Choroid plexus epithelial cell (primary cell): ENCODE measurements around the gene CNNM3.

Source experiments
- DNase-seq: peaks from one replicate; pipeline ENCODE4 v3.0.0-alpha.2; 2010; ENCODE audit warnings: low read depth
- H3K4me3 ChIP-seq: 2 replicates; pipeline ENCODE4 v1.5.1; 2011; ENCODE audit warnings: low read depth, mild to moderate bottlenecking, control low read depth, low read length, moderate library complexity
- TF ChIP-seq, protein P1 (sequence below): conservative IDR thresholded peaks from 2 replicates; pipeline ENCODE4 v1.5.1; 2011; ENCODE audit warnings: low read depth, mild to moderate bottlenecking, control low read depth, inconsistent platforms, low read length, moderate library complexity

The CNNM3 gene

DNA sequence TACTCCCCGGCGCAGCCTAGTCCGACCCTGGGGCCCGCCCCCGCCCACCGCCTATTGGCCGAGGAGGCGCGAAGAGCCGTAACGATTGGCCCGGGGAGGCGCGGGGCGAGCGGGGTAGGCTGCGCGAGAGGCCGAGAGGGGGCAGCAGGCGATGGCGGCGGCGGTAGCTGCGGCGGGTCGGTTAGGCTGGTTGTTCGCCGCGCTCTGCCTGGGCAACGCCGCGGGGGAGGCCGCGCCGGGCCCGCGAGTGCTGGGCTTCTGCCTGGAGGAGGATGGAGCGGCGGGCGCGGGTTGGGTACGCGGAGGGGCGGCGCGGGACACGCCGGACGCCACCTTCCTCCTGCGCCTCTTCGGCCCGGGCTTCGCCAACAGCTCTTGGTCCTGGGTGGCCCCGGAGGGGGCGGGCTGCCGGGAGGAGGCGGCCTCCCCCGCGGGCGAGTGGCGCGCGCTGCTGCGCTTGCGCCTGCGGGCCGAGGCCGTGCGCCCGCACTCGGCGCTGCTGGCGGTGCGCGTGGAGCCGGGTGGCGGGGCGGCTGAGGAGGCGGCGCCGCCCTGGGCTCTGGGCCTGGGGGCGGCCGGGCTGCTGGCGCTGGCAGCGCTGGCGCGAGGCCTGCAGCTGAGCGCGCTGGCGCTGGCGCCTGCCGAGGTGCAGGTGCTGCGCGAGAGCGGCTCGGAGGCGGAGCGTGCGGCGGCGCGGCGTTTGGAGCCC is at the start of gene CNNM3:
Gene CNNM3, plus strand, starts transcription at position 142 of the 709 bp plus-strand sequence. Its CDS starts 10 bp downstream, at position 152.
- H3K4me3 ChIP-seq, result peak within 1 kb of the TSS; percentile 70
- DNase-seq, result peak; percentile 94
- TF ChIP-seq, protein P1, sequence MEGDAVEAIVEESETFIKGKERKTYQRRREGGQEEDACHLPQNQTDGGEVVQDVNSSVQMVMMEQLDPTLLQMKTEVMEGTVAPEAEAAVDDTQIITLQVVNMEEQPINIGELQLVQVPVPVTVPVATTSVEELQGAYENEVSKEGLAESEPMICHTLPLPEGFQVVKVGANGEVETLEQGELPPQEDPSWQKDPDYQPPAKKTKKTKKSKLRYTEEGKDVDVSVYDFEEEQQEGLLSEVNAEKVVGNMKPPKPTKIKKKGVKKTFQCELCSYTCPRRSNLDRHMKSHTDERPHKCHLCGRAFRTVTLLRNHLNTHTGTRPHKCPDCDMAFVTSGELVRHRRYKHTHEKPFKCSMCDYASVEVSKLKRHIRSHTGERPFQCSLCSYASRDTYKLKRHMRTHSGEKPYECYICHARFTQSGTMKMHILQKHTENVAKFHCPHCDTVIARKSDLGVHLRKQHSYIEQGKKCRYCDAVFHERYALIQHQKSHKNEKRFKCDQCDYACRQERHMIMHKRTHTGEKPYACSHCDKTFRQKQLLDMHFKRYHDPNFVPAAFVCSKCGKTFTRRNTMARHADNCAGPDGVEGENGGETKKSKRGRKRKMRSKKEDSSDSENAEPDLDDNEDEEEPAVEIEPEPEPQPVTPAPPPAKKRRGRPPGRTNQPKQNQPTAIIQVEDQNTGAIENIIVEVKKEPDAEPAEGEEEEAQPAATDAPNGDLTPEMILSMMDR, result peak; percentile 49

DNA sequence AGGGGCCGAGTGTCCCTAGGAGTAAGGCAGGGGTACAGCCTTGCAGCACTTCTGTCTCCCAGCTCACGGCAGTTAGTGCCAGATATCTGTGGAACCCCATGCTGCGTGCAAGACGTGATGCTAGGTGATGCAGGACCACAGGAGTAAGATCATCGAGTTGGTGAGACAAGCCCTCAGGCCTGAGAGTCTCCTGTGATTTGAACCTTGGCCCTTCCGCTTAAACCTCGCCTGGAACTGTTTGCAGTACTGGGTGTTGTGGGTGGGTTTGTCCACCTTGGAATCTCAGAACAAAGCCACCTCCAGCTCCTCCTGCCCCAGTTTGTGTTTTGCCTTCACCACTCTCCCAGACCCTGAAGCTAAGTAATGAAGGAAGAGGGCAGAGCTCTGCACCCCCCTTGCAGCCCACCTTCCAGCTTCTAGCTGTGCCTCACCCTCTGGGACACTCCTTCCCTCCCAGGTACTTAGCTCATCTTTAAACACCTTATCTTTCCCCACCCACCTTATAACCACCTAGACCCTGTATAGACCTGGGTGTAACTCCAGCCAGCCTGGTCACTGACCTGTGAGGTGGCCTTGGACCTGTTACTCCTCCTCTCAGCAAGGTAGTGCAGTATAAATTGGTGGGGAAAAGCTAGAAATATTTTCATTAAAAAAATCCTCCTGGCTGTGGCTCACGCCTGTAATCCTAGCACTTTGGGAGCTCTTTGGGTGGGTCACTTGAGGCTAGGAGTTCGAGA is 48.8 kb upstream of the CNNM3 start:
- H3K4me3 ChIP-seq, result no peak overlapping the region
- TF ChIP-seq, protein P1, result no peak

DNA sequence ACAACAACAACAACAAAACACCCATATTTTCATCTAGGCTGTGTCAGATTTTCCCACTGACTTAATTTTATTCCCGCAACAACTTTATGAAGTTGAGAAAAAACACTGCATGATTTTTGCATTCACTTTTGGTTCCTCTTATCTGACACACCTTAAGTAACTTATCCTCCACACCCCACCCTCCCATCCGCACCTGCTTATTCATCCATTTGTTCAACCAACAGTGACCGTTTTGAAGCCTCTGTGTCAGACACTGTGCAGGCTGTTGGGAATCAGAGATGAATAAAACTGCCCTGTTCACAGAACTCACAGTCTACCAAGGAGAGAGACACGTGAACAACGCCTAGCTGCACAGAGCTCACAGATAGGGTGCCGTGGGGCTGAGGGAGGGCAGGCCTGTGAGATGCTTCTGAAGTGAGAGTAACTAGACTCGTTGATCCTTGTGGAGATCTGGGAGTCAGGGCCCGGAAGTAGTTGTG is 47.9 kb upstream of the CNNM3 start:
- DNase-seq, result no peak
- no peak overlapping the region for H3K4me3 ChIP-seq
- TF ChIP-seq, protein P1, result no peak

More for the DNA sequence above, 48.8 kb upstream of the CNNM3 start:
- no peak for DNase-seq

DNA sequence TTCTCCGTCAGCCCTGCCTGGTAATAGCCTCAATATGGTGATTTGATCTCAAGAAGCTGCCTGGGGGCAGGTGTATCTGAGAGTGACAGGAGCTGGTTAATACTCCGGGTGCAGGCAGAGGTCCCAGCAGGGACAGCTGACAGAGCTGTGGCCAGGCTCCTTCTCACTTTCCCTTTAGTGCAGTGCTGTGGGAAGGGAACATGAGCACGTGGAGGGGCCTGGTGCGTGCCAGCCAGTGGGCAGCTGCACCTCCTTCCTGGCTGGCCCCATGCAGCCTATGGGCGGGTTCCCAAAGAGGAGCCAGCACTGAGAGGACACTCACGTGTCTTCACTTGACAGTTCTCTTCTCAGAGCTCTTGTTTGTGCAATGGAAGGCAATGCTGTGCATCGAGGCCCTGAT is 46.3 kb upstream of the CNNM3 start:
- no peak for DNase-seq
- no peak overlapping the region for H3K4me3 ChIP-seq
- TF ChIP-seq, protein P1, result no peak

DNA sequence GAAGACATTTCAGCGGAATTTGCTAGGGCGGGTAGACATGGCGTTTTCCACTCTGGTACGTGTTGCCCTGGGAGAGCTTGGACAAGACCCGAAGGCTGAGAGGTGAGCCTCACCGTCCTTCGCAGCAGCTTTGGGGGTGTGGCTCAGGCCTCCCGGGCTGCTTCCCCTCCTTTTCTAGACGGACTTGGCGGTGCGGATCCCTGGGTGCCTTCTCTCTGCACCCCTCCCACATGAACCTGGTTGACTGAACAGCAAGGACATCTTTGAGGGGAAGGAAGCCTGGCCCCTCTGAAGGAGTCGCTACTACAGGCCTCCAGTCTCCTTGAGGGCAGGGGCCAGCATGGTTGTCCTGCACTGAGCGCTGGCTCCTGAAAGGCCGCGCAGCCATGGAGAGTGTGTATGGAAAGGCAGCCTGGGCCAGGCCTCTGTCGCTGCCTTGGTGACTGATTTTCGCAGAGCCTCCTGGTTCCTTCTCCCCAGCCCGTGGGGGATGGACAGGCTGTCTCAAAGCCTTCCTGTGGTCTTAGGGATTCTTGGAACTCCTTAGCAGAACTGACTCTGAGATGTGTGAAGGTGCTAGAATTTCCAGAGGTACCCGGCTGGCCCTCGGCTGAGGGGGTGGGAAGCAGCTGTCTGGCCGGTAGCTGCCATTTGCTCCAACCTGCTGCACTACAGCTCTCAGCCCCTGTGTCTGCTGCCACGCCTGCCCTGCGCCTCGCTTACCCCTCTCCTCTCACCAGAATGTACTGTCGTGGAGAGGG is 45.4 kb upstream of the CNNM3 start:
- DNase-seq, result no peak
- H3K4me3 ChIP-seq, result no peak overlapping the region
- TF ChIP-seq, protein P1, result no peak

DNA sequence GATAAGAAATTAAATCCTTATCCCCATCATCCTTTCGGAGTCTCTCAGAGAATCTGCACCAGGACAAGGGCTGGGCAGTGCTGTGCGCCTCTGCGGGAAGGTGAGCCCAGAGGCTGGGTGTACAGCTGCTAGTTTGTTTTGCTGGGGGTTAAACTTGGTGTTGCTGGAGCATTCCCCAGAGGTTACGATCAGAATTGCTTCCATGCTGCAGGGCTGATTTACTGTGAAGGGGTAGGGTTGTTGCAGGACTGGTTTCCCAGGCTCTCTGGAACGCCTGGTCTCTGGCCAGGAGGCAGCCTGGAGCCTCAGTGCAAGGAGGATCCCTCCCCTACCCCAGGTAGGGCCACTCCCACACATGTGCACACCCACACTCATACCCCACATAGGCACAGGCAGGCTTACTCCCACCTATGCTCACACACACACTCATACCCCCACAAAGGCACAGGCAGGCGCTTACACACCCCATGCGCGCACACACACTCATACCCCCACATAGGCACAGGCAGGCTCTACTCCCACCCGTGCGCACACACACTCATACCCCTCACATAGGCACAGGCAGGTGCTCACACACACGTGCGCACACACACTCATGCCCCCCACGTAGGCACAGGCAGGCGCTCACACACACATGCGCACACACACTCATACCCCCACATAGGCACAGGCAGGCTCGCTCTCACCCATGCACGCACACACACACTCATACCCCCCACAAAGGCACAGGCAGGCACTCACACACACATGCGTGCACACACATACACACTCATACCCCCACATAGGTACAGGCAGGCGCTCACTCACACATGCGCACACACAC is 44.1 kb upstream of the CNNM3 start:
- H3K4me3 ChIP-seq, result no peak overlapping the region
- DNase-seq, result no peak
- TF ChIP-seq, protein P1, result no peak
